ENCODE data around the gene SLC9C1.

The SLC9C1 gene

GRCh38 chr3:112117841-112118571, 176.0 kb downstream of the SLC9C1 start:
- Histone ChIP-seq H3K27ac (ENCODE audit: low read depth, low read length, poor library complexity, severe bottlenecking) (peak overlapping the region; percentile 99), H3K4me3 (ENCODE audit: low read depth, low read length, poor library complexity, severe bottlenecking) (peak overlapping the region; percentile 25), H3K9ac (ENCODE audit: low read length) (peak overlapping the region; percentile 73), H3K9me2 (ENCODE audit: low read depth, low read length) (no peaks in the 10 kb centered on the region), H4K20me1 (ENCODE audit: insufficient read depth, low read length) (no peaks in the 10 kb centered on the region), H3K9me3 (ENCODE audit: low read length) (no peaks in the 10 kb centered on the region), H3K4me1 (ENCODE audit: insufficient read depth, low read length, severe bottlenecking) (peaks cover 100% of the 10 kb centered on the region), H3F3A (ENCODE audit: insufficient read depth, low read length) (peaks cover 14% of the 10 kb centered on the region; the same call in 1 of the 2 replicates), H2AFZ (ENCODE audit: low read length) (no peak overlapping the region), H3K79me2 (ENCODE audit: insufficient read depth, low read length) (no peaks in the 10 kb centered on the region), H3K4me2 (ENCODE audit: low read length) (peak overlapping the region; percentile 50), H3K27me3 (ENCODE audit: insufficient read depth, low read length) (no peaks in the 10 kb centered on the region), H3K36me3 (ENCODE audit: insufficient read depth, low read length) (peaks cover 22% of the 10 kb centered on the region)
- TF ChIP-seq CTCF (IDR thresholded peaks at IDR 0.05; ENCODE audit: low read length) (peak; percentile 29; the same call in 1 of the 2 replicates), EZH2 (IDR thresholded peaks at IDR 0.05; ENCODE audit: borderline replicate concordance, low read length) (no peak)

GRCh38 chr3:112117415-112117814, 176.6 kb downstream of the SLC9C1 start:
- H3K4me3 ChIP-seq (ENCODE audit: low read depth, low read length, poor library complexity, severe bottlenecking) = peak overlapping the region; percentile 25
- H3K36me3 ChIP-seq (ENCODE audit: insufficient read depth, low read length) = peaks cover 17% of the 10 kb centered on the region; the same call in 1 of the 2 replicates
- peaks cover 100% of the 10 kb centered on the region for H3K4me1 ChIP-seq (ENCODE audit: insufficient read depth, low read length, severe bottlenecking)
- H3K4me2 ChIP-seq (ENCODE audit: low read length) = peak overlapping the region; percentile 50
- H2AFZ ChIP-seq (ENCODE audit: low read length) = no peak overlapping the region
- H3F3A ChIP-seq (ENCODE audit: insufficient read depth, low read length) = peaks cover 14% of the 10 kb centered on the region; the same call in 1 of the 2 replicates
- H3K79me2 ChIP-seq (ENCODE audit: insufficient read depth, low read length) = no peaks in the 10 kb centered on the region
- H4K20me1 ChIP-seq (ENCODE audit: insufficient read depth, low read length) = no peaks in the 10 kb centered on the region
- H3K9ac ChIP-seq (ENCODE audit: low read length) = peak overlapping the region; percentile 73
- H3K9me3 ChIP-seq (ENCODE audit: low read length) = no peaks in the 10 kb centered on the region
- no peaks in the 10 kb centered on the region for H3K9me2 ChIP-seq (ENCODE audit: low read depth, low read length)
- peak overlapping the region; percentile 99 for H3K27ac ChIP-seq (ENCODE audit: low read depth, low read length, poor library complexity, severe bottlenecking)
- TF ChIP-seq EZH2 (IDR thresholded peaks at IDR 0.05; ENCODE audit: borderline replicate concordance, low read length) = no peak
- no peak for TF ChIP-seq CTCF (IDR thresholded peaks at IDR 0.05; ENCODE audit: low read length)
- no peaks in the 10 kb centered on the region for H3K27me3 ChIP-seq (ENCODE audit: insufficient read depth, low read length)

GRCh38 chr3:112116748-112117186, 177.2 kb downstream of the SLC9C1 start:
- Histone ChIP-seq H3K9me3 (ENCODE audit: low read length) (no peaks in the 10 kb centered on the region), H2AFZ (ENCODE audit: low read length) (no peak overlapping the region), H3K4me1 (ENCODE audit: insufficient read depth, low read length, severe bottlenecking) (peaks cover 100% of the 10 kb centered on the region), H3K4me3 (ENCODE audit: low read depth, low read length, poor library complexity, severe bottlenecking) (peak overlapping the region; percentile 25), H3F3A (ENCODE audit: insufficient read depth, low read length) (peaks cover 10% of the 10 kb centered on the region; the same call in 1 of the 2 replicates), H3K79me2 (ENCODE audit: insufficient read depth, low read length) (no peaks in the 10 kb centered on the region), H3K36me3 (ENCODE audit: insufficient read depth, low read length) (peaks cover 11% of the 10 kb centered on the region; the same call in 1 of the 2 replicates), H3K9me2 (ENCODE audit: low read depth, low read length) (no peaks in the 10 kb centered on the region), H3K27ac (ENCODE audit: low read depth, low read length, poor library complexity, severe bottlenecking) (peak overlapping the region; percentile 99), H3K9ac (ENCODE audit: low read length) (peak overlapping the region; percentile 73), H3K4me2 (ENCODE audit: low read length) (peak overlapping the region; percentile 50), H4K20me1 (ENCODE audit: insufficient read depth, low read length) (no peaks in the 10 kb centered on the region), H3K27me3 (ENCODE audit: insufficient read depth, low read length) (no peaks in the 10 kb centered on the region)
- TF ChIP-seq CTCF (IDR thresholded peaks at IDR 0.05; ENCODE audit: low read length) (no peak), EZH2 (IDR thresholded peaks at IDR 0.05; ENCODE audit: borderline replicate concordance, low read length) (no peak)

All from OCI-LY1 (cell line).